Left lung (tissue), 10 donors: Measurements from ENCODE around the gene MOB2. TPM values are rescaled to one million over a fixed set of nuclear protein-coding genes. Genes with fewer than 3 reads are reported as not detected.

ENCODE experiments used
- ATAC-seq: fragments of 200-7000 bp; cut with Tn5 transposase; one replicate; pipeline ENCODE4 v1.9.1; 2020; ENCODE audit warnings: moderate library complexity
- DNase-seq, 4 donors: peaks; one replicate each; pipeline ENCODE4 v3.0.0-alpha.2; 2013 to 2020
- H3K27ac ChIP-seq, 2 donors: fragments of 200-600 bp; sonication (generic) in 1 of 2; one replicate each; pipeline versions ENCODE4 v1.5.0 to v1.8.0; 2020 to 2021
- H3K27me3 ChIP-seq, 2 donors: fragments of 200-600 bp; sonication (generic) in 1 of 2; one replicate each; pipeline versions ENCODE4 v1.5.0 to v1.8.0; 2020 to 2021
- H3K36me3 ChIP-seq, 2 donors: fragments of 200-600 bp; sonication (generic) in 1 of 2; one replicate each; pipeline versions ENCODE4 v1.5.0 to v1.8.0; 2020 to 2021
- H3K4me1 ChIP-seq, 2 donors: fragments of 200-600 bp; one replicate each; pipeline ENCODE4 v1.8.0; 2021
- H3K4me3 ChIP-seq, 2 donors: fragments of 200-600 bp; sonication (generic) in 1 of 2; one replicate each; pipeline versions ENCODE4 v1.5.0 to v1.8.0; 2020 to 2021; ENCODE audit warnings: mild to moderate bottlenecking in 1 of 2
- H3K9me3 ChIP-seq, 2 donors: fragments of 200-600 bp; sonication (generic) in 1 of 2; one replicate each; pipeline versions ENCODE4 v1.5.0 to v1.8.0; 2020 to 2021
- intact Hi-C, 2 donors: fragments of 100-400 bp; cut with DNase I; formaldehyde crosslinking; loops; one replicate each; pipeline versions ENCODE4 v1.11.2 to v1.14.2; 2022
- polyA plus RNA-seq, 6 donors: library from polyadenylated mRNA; unstranded; fragments of 120-200 nt; gene quantifications; one replicate each; pipeline ENCODE4 v1.2.1, GENCODE V29; 2013; ENCODE audit not compliant: insufficient read length in 6 of 6
- total RNA-seq, 2 donors: library from RNA; stranded (reverse); fragmentation: NEBNext Ultra II Directional; extraction: Animal tissue kit (Norgen Biotek cat#: 25700); gene quantifications; one replicate each; pipeline ENCODE4 v1.2.1, GENCODE V29; 2021
- TF ChIP-seq, protein P1 (sequence below), 2 donors: fragments of 200-600 bp; sonication (generic) in 1 of 2; IDR thresholded peaks; one replicate each; pipeline versions ENCODE4 v1.5.0 to v1.8.0; 2021; ENCODE audit warnings: antibody characterized with exemption in 2 of 2
- donor health status: DM: no; HTN: yes; CAD: no.
- donor health status: DM: no; HTN: no; CAD: no.

The MOB2 gene
- total and polyA plus RNA-seq, 8 donors = 36.1 to 41.3 (median 37.3) TPM

DNA sequence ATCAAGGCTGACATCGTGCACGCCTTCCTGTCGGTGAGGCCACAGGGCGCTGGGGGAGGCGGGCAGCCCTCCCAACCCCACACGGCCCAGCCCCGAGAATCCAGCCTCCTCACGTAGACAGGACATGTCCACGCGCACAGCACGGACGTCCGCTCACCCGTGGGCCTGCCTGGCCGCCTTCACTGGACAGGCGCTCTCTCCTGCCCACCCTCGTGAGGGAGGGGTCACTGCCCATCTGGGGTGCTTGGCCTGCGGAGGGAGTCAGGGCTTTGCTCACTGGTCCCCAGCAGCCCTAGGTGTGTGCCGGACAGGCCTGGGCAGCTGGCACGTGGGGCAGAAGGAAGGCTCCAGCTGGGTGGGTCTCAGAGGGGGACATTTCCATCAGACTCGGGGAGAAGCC is 32.0 kb downstream of the MOB2 start:
- no peak for ATAC-seq
- Histone ChIP-seq H3K4me1 (peaks cover 3 to 17% of the 10 kb centered on the region in 2 donors), H3K27me3 (peaks cover 0 to 45% of the 10 kb centered on the region in 2 donors), H3K27ac (no peak overlapping the region), H3K4me3 (no peak overlapping the region), H3K36me3 (no peaks in the 10 kb centered on the region), H3K9me3 (no peaks in the 10 kb centered on the region)
- TF ChIP-seq, protein P1, sequence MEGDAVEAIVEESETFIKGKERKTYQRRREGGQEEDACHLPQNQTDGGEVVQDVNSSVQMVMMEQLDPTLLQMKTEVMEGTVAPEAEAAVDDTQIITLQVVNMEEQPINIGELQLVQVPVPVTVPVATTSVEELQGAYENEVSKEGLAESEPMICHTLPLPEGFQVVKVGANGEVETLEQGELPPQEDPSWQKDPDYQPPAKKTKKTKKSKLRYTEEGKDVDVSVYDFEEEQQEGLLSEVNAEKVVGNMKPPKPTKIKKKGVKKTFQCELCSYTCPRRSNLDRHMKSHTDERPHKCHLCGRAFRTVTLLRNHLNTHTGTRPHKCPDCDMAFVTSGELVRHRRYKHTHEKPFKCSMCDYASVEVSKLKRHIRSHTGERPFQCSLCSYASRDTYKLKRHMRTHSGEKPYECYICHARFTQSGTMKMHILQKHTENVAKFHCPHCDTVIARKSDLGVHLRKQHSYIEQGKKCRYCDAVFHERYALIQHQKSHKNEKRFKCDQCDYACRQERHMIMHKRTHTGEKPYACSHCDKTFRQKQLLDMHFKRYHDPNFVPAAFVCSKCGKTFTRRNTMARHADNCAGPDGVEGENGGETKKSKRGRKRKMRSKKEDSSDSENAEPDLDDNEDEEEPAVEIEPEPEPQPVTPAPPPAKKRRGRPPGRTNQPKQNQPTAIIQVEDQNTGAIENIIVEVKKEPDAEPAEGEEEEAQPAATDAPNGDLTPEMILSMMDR (IDR thresholded peaks at IDR 0.05) = no peak
- intact Hi-C loops = no loop called here
- no peak for DNase-seq

DNA sequence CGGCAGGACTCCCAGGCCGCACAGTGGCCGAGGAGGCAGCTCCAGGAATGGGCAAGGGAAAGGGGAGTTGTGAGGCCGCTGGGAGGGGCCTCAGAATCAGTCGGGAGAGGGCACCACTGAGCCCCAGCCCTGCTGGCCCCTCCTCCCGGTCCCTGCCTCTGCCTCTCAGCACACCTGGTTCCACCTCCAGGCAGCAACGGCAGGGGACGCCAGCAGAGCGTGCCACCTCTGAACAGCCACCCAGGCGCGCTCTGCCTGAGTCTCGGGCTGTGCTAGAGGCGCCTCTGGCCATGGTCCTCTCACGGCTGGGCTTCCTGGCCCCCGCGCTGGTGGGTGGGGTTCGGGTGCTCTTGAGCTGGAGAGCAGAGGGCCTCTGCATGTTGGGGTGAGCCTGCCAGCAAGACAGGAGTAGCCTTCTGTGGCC is 33.0 kb downstream of the MOB2 start:
- H3K27ac ChIP-seq = no peak overlapping the region
- H3K27me3 ChIP-seq = peaks cover 0 to 54% of the 10 kb centered on the region in 2 donors
- H3K36me3 ChIP-seq = no peaks in the 10 kb centered on the region
- H3K4me1 ChIP-seq = peaks cover 3 to 10% of the 10 kb centered on the region in 2 donors
- intact Hi-C loops = no loop called here
- TF ChIP-seq, protein P1 (IDR thresholded peaks at IDR 0.05) = peak in 1 of 2 donors; percentile 16
- H3K4me3 ChIP-seq = no peak overlapping the region
- DNase-seq (peak in 1 of 4 donors; percentile 52), ATAC-seq (peak; percentile 83)
- no peaks in the 10 kb centered on the region for H3K9me3 ChIP-seq

DNA sequence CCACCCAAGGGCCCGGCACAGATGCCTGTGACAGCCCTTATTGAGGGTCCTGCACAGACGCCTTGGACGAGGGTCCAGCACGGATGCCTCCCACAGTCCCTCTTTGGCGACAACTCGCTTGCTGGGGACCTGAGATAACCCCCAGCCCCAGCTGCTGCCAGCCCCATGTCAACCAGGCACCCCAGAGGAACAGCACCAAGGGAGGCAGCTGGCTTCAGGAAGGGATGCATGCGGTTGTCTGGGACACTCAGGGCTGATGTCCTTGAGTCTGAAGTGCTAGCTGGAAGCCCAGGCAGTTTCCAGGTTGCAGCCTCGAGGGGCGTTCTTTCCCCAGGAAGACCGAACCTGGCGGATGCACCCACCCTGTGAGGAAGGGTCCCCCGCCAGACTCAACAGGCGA is 33.8 kb downstream of the MOB2 start:
- Histone ChIP-seq H3K4me1 (peaks cover 0 to under 1% of the 10 kb centered on the region in 2 donors), H3K36me3 (no peaks in the 10 kb centered on the region), H3K4me3 (no peak overlapping the region), H3K27ac (no peak overlapping the region), H3K9me3 (no peaks in the 10 kb centered on the region), H3K27me3 (peaks cover 0 to 63% of the 10 kb centered on the region in 2 donors)
- DNase-seq = no peak
- TF ChIP-seq, protein P1 (IDR thresholded peaks at IDR 0.05) = no peak
- no peak for ATAC-seq
- intact Hi-C loops = no loop called here

DNA sequence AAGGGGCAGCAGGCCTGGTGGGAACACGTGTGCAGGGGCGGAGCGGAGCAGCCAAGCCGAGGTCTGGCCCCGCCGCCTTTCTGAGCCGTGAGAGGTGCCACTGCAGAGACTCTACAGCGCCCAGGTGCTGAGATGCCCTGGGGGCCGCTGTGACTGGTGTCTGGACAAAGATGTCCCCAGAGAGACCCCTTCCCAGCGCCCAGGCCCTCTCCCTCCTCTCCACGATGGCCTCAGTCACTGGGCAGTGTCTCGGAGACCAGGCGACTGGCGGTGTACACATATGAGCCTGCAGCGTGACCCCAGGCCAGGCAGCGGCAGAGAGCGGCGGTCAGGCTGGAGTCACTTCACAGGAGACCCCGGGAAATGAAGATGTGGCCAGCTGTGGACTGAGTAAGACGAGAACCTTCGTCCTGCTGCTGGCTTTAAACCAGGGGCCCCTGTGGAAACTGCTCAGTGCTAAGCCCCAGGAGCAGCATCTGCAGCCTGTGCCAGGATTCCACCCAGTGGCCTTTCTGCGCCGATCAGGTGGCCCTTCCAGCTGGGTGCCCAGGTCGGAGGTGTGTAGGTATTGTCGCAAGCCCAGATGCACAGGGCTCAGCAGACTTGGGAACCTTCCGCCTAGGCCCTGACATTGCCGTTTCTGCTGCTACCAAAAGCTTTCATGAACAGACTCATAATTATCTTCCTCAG is 34.7 kb downstream of the MOB2 start:
- no peak for DNase-seq
- TF ChIP-seq, protein P1 (IDR thresholded peaks at IDR 0.05) = no peak
- intact Hi-C loops = no loop called here
- Histone ChIP-seq H3K4me3 (no peak overlapping the region), H3K27me3 (peaks cover 0 to 71% of the 10 kb centered on the region in 2 donors), H3K36me3 (no peaks in the 10 kb centered on the region), H3K27ac (no peak overlapping the region), H3K9me3 (no peaks in the 10 kb centered on the region), H3K4me1 (no peaks in the 10 kb centered on the region)
- no peak for ATAC-seq

DNA sequence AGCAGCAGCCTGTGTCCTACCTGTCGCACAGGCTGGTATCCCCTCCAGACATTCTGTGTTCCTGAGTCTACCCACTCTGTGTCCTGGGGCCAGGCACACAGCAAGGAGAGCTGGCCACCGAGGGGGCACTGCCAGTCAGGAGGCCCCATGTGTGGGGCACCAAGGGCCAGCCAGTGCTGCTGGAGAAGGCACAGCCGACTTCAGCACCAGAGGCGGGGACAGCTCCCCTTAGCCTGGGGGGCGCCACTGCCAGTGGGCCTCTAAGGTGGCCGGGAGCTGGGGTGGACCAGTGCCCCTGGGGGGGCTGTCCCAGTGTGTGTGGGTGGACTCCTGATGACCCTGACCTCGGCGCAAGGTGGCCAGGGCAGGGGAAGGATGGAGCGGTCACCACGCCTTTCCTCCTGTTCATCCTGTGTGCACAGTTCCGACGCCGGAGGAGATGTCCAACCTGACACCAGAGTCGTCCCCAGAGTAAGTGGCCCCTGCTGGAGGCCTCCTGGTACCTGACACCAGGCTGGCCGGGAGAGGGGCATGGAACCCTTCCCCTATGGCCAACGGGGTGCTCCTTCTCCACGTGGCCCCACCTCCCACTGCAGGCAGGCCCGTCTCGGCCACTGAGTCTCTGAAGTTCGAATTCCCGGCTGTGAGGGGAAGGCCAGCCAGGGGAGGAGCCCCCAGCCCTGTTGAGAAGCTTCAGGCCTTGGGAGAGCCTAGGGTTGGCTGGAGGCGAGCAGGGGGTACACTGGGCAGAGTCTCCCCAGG is 35.4 kb downstream of the MOB2 start:
- TF ChIP-seq, protein P1 (IDR thresholded peaks at IDR 0.05) = no peak
- H3K4me3 ChIP-seq = no peak overlapping the region
- intact Hi-C loops = no loop called here
- ATAC-seq = no peak
- peaks cover 0 to 78% of the 10 kb centered on the region in 2 donors for H3K27me3 ChIP-seq
- no peaks in the 10 kb centered on the region for H3K4me1 ChIP-seq
- no peak overlapping the region for H3K27ac ChIP-seq
- no peak for DNase-seq
- H3K9me3 ChIP-seq = no peaks in the 10 kb centered on the region
- H3K36me3 ChIP-seq = no peaks in the 10 kb centered on the region
